HG03025 (cell line): Measurements from ENCODE around the gene MARCHF3.
"Not testable (repeated sequence)": the region's sequence is repeated elsewhere in the genome, so short reads cannot be mapped to it uniquely, and the experiment has no call there.

Source experiments
- ATAC-seq: cut with Tn5 transposase; IDR thresholded peaks from one replicate; pipeline ENCODE4 v1.9.1; 2021; ENCODE audit warnings: mild to moderate bottlenecking, moderate library complexity; ENCODE audit not compliant: unreplicated experiment, low FRiP score

The MARCHF3 gene

DNA sequence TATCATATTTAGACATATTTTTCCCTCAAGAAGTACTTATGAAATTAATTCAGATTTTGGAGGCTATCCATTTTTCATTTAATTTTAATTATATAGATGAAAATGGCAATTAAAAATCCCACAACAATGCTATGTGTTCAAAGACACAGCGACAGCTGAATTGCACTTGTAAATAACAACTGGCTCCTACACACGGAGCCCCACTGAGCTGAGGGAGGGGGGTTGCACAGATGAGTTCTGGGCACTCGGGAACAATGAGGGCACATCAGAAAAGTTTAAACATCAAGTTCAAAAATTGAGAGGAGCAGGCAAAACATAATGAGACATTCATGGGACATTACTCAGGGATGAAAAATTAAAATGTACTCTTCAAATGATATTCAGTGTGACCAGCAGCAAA is 104.9 kb downstream of the MARCHF3 start:
- ATAC-seq: no peak

GRCh38 chr5:126924331-126925033 is 105.9 kb downstream of the MARCHF3 start:
- ATAC-seq: no peak

DNA sequence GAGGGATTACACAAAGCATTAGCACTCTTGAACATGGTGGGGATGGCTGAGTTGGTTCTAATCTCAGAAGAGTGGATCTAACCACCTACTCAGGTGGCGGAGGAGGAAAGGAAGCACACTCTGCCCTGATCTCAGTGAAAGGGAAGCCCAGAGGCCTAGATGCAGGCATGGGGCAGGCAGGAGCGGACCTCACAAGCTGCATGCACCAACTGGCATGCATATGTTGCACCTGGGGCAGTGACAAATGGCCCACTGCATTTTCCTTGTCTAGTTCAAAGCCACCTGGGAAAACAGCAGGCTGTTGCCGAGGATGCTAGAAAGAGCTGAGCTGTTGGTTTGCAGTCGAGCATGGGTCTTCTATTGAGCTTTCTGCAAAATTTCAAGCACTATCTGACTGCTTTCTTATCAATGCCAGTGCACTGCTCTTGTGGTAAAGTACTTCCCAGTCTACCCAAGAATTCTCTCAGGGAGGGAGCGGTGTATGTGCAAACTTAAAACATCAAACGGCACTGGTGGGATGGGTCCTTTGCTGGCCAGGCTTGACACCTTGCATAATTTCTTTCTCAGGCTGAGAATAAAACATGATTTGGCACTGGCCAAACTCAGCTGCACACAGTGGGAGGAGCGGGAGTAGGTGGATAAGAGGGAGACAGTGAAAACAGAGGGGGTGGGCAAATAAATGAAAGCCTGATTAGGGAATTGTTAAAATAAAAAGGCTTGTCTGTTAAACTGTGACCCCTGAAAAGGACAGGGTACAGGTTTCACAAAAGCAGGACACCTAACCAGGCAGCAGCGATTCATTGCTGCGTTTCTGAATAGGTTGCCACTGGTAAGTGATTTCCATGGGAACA is 108.9 kb downstream of the MARCHF3 start:
- ATAC-seq: no peak

DNA sequence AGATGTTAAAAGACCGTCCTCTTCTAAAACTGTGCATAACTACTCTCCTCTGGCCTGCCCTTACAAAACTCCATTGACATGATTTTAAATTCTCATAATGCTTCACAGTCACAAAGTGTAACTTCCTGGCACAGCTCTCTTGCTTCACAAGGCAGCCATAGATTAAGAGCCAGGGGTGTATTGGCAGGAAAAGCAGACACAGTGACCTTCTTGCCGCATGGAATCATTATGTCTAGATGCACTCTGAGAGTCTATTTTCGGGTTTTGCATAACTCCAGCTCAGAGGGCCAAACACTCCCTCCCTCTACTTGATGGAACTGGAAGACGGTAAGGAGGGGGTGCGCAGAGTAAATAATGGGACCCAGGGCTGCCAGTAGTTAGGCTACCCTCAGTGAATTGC is 110.1 kb downstream of the MARCHF3 start:
- ATAC-seq: no peak

DNA sequence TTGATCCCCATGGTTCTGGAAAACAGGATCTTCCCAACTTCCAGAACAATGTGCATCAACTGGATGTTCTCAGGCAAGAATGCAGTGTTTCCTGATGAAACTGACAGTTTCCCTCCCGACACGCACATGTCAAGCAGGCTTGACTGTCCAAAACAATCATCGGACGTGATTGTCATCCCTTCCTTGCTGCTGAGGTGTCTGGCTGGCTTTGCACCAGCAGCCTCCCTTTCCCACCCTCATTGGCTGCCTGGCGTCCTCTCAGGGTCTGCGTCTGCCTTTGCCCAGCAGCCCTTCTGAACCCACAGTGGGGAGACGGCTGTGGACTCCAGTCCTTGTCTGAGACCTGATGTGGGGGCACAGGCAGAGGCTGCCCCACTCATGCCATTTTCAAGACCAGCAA is 110.8 kb downstream of the MARCHF3 start:
- ATAC-seq: no peak

DNA sequence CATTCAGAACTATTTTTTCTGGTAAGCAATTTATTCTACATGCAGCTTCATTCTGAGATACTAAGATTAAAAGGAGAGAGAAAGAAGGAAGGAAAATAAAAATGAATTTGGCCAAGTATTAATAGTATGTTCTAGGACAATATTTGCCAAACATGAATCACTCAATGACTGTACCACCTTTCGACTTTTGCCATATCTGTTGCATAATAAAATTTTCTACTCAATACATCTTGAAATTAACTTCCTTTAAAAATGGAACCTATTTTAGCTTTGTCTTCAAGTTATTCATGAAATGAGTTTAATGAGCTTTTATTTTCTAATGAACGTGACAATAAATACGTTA is 111.8 kb downstream of the MARCHF3 start:
- no peak for ATAC-seq

DNA sequence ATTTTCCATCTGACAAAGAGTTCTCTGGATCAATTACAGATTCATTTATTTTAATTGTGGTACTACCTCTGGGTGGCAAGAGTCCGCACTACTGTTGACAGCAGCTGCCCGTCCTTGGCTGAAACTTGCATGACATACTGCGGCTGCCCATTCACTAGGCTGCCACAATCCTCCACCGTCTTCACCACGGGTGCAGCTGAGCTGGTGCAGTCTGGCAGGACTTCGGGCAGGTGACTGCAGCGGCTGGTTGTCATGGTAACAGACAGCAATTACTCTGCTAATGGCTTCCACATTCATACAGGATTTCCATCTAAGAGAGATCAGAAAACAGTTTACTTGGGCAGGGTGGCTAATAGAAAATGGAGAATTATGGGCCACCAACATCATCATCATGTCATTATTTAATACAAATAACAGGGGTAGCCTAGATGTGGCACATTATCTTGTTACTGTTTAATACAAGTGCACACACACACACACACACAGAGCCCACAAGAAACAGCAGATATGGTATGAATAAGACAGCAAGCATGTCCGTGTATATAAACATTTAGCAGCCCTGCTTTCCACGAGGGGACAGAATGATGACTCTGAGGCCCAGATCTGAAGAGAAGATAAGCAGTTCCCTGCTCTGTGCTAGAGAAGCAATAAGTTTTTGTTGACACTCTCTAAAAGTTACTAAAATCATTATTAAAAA is 112.3 kb downstream of the MARCHF3 start:
- ATAC-seq: no peak

- no peak for ATAC-seq
Observed at GRCh38 chr5:126915496-126915895, 114.9 kb downstream of the MARCHF3 start.

DNA sequence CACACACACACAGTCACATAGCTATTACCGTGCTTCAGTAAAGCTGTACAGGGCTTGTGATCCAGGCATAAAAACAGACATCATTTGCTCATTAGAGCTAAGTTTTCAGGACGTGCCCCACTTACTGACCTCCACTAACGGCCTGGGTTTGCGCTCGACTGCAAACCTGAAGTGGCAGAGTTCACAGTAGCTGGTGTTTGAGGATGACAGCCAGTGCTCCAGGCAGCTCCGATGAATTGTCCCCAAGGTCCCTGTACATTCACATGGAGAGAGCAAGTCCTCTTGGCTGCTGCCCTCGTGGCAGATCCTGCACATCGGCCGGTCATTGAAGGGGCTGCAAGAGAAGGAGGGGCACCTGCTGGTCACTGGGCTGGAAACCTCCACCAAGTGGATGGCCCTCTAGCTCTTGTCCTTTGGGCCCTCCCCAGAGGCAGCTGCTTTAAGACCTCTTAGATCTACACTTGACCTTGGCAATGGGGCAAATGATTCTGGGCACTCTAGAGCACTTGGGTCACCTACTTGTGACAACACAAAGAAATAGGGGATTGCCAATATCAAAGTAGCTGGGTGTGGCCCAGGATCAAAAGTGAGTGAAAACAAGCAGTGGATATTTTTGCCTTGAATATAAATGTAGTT is 115.4 kb downstream of the MARCHF3 start:
- no peak for ATAC-seq

DNA sequence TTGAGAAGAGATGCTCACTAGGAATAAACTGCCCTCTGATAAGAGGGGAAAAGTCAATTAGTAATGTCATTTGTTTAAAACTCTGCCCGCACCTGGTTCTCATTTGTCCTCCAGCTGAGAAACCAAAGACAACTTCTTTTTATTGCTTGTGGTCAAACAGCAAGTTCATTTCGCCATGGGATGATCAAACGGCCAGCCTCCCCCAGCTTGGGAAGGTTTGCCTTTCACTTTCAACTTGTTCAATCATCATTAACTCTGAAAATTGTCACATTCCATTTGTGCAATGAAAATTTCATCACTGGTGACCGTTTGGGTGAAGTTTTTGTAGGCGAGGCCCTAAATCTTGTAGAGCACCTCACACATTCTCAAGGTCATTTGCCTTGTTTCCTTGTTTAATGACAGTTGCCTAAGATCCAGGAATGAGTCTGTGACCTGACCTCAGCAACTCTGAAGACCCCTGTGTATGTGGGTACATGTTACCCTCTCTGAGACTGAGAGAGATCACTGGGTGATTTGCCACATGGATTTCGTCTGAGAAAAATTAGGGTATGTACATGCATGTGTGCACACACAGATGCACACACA is 117.7 kb downstream of the MARCHF3 start:
- ATAC-seq: no peak

DNA sequence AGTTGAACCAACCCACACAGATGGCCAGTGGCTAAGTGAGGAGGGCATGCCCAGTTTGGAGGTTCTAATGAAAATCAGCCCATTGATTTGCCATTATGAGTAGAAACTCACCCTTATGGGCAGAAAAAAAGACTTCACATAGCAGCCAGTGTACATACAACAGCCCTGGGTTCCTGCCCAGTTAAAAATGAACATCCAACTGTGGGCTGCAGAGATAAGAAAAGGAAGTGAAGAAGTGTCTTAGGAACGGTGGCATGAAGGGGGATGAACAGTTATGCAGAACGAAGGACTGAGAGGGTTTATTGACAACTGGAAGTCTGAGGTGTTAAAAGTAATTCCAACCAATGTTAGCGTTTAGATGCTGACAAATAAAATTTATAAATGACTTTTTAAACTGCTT is 118.4 kb downstream of the MARCHF3 start:
- no peak for ATAC-seq

GRCh38 chr5:126909856-126910255 is 120.5 kb downstream of the MARCHF3 start:
- ATAC-seq: no peak

GRCh38 chr5:126904407-126904806 is 126.0 kb downstream of the MARCHF3 start:
- ATAC-seq: not testable (repeated sequence)

GRCh38 chr5:126900796-126901195 is 129.6 kb downstream of the MARCHF3 start:
- ATAC-seq: no peak

- no peak for ATAC-seq
Observed at GRCh38 chr5:126899476-126899875, 130.9 kb downstream of the MARCHF3 start.

GRCh38 chr5:126897851-126898630 is 132.3 kb downstream of the MARCHF3 start:
- no peak for ATAC-seq

- no peak for ATAC-seq
Observed at GRCh38 chr5:126896170-126896702, 134.1 kb downstream of the MARCHF3 start.

GRCh38 chr5:126895712-126896111 is 134.6 kb downstream of the MARCHF3 start:
- ATAC-seq: not testable (repeated sequence)

GRCh38 chr5:126890414-126890813 is 139.9 kb downstream of the MARCHF3 start:
- ATAC-seq: not testable (repeated sequence)

GRCh38 chr5:126888175-126888574 is 142.2 kb downstream of the MARCHF3 start:
- ATAC-seq: no peak
